SK-N-MC (cell line): ENCODE measurements around the gene OR10H5.

Experiments used
- EZH2 ChIP-seq: fragments of 200-600 bp; sonication (generic); IDR thresholded peaks from one replicate; pipeline ENCODE4 v1.6.1; 2017; ENCODE audit warnings: antibody characterized with exemption
- FOXP2 ChIP-seq: optimal IDR thresholded peaks from 2 replicates; pipeline ENCODE3; 2011; ENCODE audit warnings: mild to moderate bottlenecking, moderate library complexity; ENCODE audit not compliant: insufficient read depth; ENCODE audit errors: extremely low read length, control extremely low read depth
- POLR2AphosphoS5 ChIP-seq: IDR thresholded peaks from 2 replicates; pipeline ENCODE4 v1.6.1; 2012; ENCODE audit warnings: mild to moderate bottlenecking, low read depth, low read length, borderline replicate concordance

- TF ChIP-seq FOXP2 (no peak), EZH2 (no peak), POLR2AphosphoS5 (peak; percentile 63; the same call in 1 of the 2 replicates)
Observed at GRCh38 chr19:15836330-15837220, 49.1 kb downstream of the OR10H5 start.
